SK-N-MC (cell line): Measurements from ENCODE around the gene FAM81B.

Source experiments
- EZH2 ChIP-seq: fragments of 200-600 bp; sonication (generic); IDR thresholded peaks from one replicate; pipeline ENCODE4 v1.6.1; 2017; ENCODE audit warnings: antibody characterized with exemption
- FOXP2 ChIP-seq: optimal IDR thresholded peaks from 2 replicates; pipeline ENCODE3; 2011; ENCODE audit warnings: mild to moderate bottlenecking, moderate library complexity; ENCODE audit not compliant: insufficient read depth; ENCODE audit errors: extremely low read length, control extremely low read depth
- POLR2AphosphoS5 ChIP-seq: IDR thresholded peaks from 2 replicates; pipeline ENCODE4 v1.6.1; 2012; ENCODE audit warnings: mild to moderate bottlenecking, low read depth, low read length, borderline replicate concordance

DNA sequence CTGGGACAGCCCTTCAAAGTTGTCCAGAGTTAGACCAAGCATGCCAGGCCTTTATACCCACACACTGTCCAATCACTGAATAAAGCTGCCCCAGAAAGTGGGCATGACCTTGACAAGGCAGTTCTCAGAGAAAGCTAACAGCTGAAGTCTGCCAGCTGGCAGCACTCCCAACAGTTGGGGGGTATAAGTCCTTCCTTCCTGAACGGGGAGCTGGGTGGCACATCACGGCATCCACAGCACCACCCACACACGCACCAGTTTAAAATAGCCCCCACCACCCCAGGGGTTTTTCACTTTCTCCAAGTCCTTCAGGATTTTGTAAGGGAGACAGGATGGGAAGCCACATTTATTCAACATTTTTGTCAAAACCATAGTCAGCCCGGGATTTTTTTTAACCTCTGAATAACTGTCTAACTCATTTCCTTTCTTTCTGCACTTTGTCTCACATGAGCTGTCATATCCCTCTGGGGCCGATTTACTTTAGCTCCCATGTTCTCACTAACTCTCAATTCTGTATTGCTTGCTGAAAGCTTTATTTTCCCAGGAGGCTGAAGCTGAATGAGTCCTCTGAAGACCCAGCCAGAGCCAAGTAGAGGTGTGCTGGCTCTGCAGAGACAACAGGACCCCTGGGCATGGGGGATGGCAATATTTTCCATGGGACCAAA, 15.4 kb downstream of the FAM81B start:
- TF ChIP-seq POLR2AphosphoS5 (no peak), EZH2 (no peak), FOXP2 (no peak)
